ENCODE measurements around the gene MRPS2.
"Not testable (repeated sequence)": the region's sequence is repeated elsewhere in the genome, so short reads cannot be mapped to it uniquely, and the experiment has no call there.

MRPS2 gene

DNA sequence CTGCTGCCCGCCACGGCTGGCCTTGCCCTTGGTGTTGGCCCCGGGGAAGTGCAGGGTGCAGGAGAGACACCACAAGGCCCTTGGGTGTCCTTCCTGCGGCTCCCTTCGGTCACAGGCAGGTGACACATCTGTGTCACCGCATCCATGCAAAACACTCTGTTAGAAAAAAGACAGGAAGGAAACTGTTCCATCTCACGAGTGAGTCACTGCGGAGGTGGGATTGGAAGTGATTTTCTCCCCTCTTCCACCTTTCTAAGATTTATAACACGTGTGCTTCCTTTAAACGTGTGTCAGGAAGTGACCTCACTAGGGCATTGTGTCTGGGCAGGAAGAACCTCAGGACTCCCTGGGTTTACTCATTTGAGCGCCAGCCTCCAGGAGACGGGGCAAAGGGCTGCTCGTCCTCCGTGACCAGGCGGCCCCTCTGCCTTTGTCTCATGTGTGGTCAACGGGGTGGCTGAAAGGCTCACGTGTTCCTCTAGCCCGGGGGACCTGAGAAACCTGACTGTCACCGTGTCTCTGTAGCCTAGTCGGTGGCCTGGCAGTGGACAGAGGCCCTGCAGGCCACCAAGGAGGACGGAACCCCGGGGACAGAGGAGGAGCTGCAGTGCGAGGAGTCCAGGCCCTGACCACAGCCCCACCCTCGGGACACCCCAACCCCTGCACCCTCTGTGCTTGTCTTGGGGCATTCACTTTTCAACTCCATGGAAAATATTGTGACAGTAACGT is 15.8 kb downstream of the MRPS2 start:
- no peak for DNase-seq

DNA sequence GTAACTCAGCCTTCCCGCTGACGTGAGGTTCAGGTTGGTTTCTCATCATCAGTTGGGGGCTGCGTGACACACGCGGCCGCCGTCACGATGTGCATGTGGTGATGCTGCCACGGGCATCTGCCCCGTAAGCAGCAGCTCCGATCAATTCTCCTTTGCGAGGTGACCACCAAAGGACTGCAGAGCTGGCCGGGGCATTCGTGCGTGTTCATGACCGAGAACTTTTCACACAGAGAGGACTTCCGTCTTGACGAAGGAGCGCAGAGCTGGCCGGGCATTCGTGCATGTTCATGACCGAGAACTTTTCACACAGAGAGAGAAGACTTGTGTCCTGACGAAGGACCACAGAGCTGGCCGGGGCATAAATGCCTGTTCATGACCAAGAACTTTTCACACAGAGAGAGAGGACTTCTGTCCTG is 16.9 kb downstream of the MRPS2 start:
- no peak for DNase-seq

DNA sequence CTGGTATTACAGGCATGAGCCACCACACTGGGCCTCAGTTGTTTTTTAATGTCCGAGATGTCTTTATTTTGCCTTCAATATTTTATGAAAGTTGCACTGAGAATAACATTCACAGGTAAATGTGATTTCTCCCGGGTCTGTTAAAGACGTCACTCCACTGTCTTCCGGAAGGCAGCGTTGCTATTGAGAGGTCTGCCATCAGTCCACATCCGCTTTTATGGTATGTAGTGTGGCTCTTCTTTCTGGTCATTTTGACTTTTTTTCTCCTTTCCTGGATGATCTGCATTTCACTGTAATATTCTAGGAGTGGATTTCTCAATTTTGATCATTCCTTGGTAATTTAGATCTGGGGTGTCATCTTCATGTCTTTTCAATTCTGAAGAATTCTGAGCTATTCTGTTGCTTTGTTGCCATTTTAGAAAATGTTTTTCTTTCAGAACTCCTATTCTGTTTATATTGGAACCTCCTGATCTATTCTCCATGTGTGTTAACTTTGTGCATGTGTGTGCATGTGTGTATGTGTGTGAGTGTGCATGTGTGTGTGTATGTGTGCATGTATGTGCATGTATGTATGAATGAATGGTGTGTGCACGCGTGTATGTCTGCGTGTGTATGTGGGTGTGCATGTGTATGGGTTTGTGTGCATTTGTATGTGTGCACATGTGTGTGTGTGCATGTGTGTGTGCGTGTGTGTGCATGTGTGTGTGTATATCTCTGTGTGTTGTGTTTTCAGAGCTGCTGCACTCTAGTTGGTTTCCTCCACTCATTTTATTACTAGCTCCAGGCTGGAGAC is 18.9 kb downstream of the MRPS2 start:
- DNase-seq: no peak

DNA sequence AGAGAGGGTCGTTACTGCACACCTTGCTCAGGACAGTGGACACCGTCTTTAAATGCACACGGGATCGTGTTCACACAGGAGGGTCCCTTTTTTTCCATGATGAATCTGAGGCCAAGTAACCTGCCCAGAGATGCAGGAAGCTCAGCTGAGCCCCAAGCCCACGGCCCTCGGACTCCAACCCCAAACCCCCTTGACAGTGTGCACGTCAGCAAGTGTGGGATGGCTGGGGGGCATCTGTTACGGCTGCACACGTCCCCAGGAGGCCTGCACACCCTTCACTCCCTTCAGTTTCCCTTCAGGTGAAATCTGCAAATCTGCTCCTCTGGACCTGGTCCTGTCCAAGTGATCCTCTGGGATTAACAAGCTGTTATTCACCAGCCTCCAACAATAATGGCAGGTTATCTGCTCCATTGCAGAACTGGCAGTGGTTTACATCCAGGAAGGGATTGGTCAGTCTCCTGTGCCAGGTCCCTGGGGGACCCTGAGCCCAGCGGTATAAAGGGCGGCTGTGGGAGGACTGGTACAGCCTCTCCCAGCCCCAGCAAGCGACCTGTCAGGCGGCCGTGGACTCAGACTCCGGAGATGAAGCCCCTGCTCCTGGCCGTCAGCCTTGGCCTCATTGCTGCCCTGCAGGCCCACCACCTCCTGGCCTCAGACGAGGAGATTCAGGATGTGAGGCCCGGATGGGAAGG is 20.6 kb downstream of the MRPS2 start, which contains the start of gene LCN1:
Gene LCN1 (plus strand): TSS at position 525 of the 692 bp plus-strand sequence. CDS start 58 bp downstream, at position 583.
- no peak for DNase-seq

DNA sequence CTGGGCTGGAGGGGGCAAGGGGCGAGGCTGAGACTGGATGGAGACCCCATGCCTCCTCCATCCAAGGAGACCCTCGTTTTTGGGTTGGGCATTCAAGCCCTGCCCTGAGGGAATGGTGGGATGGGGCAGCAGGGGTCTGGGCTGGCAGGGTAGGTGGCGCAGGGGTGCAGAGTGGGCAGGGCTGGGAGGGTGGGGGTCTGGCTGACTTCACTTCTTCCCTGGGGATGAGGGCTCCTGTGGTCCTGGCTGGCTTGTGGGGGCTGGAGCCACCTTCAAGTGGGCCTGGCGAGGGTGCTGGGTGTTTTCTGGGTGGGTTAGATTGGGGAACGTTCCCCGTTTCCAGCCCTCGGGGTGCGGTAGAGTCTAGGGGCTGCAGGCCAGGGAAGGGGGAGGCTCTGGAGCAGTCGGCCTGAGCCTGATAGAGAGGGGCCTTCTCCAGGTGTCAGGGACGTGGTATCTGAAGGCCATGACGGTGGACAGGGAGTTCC is 21.2 kb downstream of the MRPS2 start:
- no peak for DNase-seq

DNA sequence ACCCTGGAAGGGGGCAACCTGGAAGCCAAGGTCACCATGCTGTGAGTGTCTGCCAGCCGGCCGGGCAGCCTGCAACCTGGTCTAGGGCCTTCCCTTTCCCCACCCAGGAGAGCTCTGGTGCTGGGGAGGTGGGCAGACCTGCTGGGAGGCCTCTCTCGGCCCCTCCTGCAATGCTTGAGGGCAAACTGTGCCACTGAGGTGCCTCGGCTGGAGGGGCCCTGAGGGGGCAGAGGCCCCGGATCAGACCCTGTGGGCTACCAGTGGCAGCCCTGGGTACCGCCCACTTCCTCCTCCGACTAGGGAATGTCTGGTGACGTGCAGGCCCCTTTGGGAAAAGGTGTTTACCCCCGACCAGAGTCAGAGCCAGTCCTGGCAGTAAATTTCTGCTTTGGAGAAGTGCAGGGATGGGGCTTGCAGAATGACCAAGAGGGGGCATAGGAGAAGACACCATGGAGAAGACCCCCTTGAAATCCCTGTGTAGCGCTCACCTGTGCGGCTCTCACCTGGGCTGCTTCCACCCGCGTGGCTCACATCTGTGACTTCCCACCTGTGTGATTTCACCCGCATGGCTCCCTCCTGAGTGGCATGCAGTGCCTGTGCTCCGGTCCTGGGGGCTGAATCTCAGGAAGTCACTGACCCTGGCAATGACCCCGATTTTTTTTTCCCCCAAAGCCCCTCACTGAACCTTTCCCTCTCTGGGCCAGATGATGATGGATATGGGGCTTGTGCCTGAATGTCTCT is 21.8 kb downstream of the MRPS2 start:
- DNase-seq: no peak

DNA sequence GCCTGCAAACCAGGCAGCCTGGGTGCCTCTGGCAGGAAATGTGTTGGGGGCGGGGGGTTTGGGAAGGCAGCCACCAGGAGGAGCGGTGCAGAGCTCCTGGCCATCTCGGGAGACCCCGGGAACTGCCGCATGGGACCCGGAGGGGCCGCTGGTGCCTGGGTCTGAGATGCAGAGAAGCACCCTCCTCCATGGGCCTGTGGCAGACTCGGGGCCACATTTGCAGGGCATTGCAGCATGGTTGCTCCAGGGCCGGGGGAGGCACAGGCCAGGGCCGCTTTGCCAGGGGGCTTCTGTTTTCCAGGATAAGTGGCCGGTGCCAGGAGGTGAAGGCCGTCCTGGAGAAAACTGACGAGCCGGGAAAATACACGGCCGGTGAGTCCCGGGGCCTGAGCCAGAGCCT is 22.4 kb downstream of the MRPS2 start:
- no peak for DNase-seq

DNA sequence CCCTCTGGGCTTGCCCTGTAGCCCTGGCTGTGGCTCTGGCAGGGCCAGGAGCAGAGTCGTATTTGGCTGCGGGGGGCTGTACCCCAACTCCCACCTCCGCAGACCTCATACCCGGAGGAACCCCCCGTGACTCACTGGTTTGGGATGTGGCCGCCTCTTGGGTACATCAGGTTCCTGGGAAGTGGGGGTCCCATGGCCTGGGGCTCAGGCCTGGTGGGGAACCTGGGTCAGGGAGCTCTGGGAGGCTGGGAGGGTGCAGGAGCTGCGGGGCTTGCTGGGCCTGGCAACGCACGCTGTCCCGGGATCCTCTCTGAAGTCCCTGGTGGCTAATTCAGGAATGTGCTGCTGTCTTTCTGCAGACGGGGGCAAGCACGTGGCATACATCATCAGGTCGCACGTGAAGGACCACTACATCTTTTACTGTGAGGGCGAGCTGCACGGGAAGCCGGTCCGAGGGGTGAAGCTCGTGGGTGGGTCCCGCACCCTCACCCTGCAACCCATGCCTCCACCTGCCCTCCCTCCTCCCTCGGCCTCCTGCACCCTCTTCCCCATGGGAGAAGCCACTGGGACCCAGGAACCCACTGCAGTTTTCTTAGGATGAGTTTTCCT is 23.1 kb downstream of the MRPS2 start:
- no peak for DNase-seq

DNA sequence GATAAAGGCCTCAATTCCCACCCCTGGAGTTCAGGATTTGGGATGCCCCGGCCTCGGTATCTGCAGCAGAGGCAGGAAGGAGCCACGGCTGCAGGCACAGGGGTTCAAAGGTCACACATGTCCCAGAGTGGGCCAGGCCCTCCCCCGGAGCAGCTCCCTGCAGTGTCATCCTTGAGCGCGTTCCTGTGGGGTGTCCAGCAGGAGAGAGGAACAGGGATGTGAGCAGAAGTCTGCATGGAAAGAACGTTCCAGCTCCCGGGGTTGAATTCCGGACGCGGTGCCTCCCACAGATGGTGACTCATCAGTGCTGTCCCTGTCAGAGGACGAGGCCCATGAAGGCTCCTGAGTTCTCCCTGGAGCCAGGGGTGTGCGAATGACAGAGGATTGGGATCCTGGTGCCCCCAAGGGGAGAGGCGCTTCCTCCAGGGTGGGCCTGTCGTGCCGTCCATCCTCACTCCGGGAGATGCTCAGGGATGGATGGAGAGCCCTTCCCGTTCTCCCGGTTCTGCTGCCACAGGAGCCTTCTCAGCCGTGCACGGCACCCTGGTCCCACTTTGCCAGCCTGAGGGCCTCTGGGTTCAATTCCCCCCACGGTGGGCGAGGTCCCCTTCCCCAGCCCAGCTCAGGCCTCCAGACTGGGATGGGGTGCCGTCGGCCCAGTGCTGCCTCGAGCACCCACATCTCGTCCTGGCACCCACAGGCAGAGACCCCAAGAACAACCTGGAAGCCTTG is 23.8 kb downstream of the MRPS2 start:
- no peak for DNase-seq

DNA sequence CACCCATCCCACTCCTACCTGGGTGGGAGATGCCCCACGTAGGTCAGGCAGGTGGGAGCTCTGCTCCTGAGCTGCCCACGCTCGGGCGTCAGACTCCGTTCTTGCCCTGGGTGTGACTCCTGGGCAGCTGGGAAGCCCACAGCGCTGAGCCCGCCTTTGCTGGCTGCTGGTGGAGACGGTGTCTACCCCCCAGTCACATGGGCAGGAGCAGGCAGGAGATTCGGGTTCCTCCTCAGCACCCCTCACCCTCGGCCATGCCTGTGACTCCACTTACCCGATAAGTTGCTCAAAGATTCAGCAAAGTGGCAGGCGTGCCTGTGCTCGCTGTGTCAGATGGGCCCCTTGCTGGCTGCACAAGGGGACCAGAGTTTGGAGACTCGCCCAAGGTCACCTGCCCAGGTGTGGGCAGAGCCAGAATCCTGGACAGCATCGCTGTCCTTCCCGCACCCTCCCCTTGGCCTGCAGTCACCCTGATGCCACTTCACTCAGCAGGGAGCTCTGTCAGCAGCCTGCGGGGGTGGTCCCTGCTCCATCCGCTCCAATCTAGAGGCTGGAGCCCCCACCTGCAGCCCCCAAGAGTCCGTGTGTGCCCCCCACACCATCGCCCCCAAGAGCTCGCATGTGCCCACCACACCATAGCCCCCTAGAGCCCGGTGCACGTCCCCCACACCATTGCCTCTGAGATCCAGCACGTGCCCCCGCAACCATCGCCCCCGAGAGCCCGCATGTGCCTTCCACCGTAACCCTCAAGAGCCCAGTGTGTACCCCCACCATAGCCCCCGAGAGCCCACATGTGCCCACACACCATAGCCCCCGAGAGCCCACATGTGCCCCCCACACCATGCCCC is 25.0 kb downstream of the MRPS2 start:
- no peak for DNase-seq

DNA sequence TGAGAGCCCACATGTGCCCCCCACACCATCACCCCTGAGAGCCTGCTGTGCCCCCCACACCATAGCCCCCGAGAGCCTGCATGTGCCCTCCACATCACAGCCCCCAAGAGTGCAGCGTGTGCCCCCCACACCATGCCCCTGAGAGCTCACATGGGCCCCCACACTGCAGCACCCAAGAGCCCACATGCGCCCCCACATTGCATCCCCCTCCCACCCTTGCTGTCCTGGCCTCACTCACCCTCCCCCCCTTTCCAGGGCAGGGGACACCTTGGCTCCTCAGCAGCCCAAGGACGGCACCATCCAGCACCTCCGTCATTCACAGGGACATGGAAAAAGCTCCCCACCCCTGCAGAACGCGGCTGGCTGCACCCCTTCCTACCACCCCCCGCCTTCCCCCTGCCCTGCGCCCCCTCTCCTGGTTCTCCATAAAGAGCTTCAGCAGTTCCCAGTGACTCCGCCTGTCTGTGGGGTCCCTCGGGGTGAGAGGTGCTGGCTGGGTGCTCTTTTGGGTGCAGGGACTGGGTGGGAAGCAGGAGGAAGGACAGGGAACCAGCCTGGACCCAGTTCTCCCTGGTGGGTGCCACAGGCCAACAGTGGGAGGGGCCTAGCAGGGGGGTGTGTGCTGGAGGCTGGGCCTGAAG is 25.7 kb downstream of the MRPS2 start:
- DNase-seq: no peak

DNA sequence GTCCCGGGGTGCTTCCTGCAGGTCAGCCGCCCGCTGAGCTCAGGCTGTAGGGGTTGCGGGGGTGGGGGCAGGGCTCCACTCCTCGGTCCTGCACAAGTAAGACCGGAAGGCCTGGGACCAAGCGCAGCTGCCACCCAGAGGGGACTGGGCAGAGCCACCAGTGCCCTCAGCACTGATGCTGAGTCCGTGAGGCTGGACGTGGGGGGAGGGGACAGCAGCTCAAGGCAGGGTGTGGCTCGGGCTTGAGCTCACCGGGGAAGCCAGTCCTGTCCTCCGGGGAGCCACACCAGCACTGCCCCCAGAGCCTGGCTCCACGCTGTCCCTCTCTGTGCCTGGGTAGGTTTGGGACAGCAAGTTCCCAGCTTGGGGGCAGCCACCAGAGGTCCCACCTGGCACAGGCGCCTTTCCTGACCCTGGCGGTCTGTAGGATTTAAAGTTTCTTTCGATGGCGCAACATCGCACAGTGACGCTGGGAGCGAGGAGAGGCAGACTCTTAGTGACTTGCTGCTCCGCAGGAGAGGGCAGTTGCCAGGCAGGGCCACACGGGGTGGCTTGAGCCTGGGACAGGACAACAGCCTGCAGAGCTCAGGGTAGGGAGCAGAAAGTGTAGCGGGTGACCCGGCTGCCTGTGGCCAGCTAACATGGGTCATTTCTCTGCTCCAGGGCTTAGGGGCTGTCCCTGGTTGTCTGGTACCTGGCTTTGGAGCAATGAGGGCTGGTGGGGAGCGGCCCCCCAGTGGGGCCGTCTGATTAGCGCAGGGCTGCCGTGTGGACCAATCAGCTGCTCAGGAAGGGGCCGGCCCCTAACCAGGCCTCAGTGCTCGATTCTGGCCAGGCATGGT is 26.5 kb downstream of the MRPS2 start:
- no peak for DNase-seq

DNA sequence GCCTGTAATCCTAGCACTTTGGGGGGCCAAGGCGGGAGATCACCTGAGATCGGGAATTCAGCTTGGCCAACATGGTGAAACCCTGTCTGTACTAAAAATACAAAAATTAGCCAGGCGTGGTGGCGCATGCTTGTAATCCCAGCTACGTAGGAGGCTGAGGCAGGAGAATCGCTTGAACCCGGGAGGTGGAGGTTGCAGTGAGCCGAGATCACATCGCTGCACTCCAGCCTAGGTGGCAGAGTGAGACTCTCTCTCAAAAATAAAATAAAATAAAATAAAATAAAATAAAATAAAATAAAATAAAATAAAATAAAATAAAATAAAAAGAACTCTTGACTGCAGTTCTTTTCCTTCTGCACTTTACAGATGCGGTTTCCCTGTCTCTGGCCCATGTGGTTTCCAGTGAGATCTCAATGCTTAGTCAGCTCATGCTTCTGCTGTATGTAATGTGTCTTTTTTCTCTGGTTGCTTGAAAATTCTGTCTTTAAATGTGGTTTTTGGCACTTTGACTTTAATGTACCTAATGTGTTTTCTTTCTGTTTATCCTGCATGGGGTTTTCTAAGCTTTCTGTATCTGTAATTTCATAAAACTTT is 28.5 kb downstream of the MRPS2 start:
- not testable (repeated sequence) for DNase-seq

DNA sequence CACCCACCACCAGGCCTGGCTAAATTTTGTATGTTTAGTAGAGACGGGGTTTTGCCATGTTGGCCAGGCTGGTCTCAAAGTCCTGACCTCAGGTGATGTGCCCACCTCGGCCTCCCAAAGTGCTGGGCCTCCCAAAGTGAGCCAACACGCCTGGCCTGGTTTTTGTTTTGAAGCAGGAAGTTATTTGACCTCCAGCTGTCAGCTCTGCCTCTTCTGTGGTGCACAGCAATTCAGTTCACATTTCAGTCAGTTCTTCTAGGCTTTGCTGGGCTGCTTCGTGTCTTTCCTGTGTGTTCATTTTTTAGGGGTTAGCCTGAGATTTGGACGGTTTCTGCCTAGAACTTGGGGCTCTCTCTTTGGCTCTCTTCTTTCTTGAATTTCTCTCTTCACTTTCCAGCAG is 29.7 kb downstream of the MRPS2 start:
- no peak for DNase-seq

DNA sequence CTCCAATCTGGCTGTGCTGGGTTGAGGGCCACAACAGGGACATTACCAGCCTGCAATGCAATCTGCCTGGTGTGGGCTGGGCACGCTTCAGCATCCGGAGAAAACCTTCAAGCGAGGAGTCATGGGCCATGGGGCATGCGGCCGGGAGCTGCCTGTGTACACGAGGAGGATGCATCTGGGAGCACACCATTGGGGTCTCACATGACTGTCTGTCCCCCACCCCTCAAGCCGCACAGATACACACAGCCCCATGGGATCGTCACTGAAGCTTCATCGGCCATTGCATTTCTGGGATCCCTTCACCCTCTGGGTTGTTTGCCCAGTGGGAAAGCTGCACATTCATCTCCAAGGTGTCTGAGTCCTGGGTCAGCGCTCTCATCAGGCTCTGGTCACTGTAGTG is 30.6 kb downstream of the MRPS2 start:
- DNase-seq: no peak

DNA sequence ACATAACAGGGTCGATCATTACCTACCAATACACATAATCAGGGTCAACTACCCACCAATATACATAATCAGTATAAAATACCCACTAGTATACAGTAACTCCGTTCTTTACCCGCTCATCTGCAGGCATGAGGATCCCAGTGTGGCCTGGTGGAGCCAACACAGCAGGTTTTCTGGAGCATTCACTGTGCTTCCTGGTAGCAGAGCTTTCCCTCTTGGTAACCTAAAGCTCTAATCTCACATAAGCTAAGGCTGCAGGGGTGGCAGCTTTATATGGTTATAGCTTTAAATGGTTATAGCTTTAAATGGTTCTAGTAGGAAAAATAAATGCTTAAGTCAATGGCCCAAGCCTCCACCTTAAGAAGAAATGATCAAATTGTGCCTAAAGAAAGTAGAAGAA is 32.6 kb downstream of the MRPS2 start:
- DNase-seq: no peak

DNA sequence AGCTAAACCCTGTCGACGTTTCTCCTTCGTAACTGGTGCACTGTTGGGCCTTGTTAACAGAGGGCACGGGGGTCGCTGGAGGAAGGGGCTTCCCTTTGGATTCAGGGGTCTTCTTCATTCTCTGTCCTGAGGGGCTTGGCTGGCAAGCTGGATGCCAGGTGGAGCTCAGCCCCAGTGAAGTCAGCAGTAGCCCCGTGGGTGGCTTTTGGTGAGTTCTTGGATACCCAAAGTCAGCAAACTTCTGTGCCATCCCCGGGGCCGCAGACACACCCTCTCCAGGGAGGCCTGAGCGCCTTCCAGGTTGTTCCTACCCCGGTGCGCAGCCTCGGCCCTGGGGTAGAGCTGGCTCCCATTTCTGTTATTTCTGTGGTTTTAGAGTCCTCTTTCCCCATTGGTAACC is 33.2 kb downstream of the MRPS2 start:
- no peak for DNase-seq

DNA sequence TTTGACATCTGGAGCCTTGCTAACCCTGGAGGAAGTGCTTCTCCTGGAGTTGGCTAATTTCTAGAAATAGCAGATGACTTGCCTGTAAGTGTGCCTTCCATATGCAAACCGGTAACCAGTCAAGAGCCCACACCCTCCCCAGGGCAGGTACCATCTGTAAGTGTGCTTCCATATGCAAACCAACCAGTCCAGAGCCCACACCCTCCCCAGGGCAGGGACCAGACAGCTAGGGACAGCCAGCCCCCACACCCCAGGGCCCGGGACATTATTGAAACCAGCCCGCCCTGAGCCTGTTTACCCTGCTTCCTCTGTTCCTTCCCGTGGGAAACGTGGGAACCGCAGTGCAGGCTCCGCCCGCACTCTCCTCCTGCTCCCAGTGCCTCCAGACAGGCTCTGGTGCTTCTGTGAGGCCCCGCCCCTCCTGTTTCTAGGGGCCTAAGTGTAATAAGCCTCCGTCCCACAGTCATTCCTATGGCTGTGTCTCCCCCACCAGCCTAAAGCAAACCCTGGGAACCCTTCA is 33.8 kb downstream of the MRPS2 start:
- DNase-seq: not testable (repeated sequence)

DNA sequence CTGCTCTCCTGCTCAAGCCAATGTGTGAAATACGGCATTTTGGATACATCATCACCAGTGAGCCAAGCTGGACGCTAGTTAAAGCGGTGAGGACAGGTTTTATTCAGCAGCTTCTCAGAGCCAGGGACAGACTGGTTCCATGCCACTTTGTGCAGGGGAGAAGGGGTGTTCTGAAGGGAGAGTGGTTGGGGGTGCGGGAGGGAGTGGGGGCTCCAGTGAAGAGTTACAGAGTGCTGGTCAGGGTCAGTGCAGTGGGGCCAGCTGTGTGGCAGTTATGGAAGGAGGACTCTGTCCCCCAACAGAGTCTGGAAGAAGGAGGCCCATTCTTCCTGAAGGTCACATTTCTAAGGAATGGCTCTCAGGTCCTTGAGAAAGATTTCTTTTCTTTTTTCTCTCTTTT is 34.3 kb downstream of the MRPS2 start:
- not testable (repeated sequence) for DNase-seq

Measured in NCI-H526 treated with DMSO at 0.1 percent for 48 hours (cell line).